GM12878 (cell line): Measurements from ENCODE around the gene FERMT2. TPM values are rescaled to one million over a fixed set of nuclear protein-coding genes. Genes with fewer than 3 reads are reported as not detected.

Source experiments
- ATAC-seq: fragments of 200-7000 bp; cut with Tn5 transposase; 3 replicates; pipeline ENCODE4 v1.9.1; 2020; ENCODE audit warnings: mild to moderate bottlenecking, moderate library complexity
- BruUV-seq: library from RNA; stranded (reverse); fragments of 400-500 nt; replicated peaks from 2 replicates; lab custom pipeline; 2021; lab: Mats Ljungman, UMichigan
- CTCF ChIA-PET: fragments of 300-600 bp; sonication (Branson Sonifier 250); formaldehyde crosslinking; extraction: SDS; loops from one replicate; lab custom pipeline; 2021; ENCODE audit warnings: inconsistent platforms; lab: Yijun Ruan, JAX
- POLR2A ChIA-PET: fragments of 350-600 bp; formaldehyde crosslinking; extraction: SDS; loops from one replicate; lab custom pipeline; 2021; ENCODE audit warnings: inconsistent platforms; lab: Charles Lee
- RAD21 ChIA-PET: fragments of 300-600 bp; sonication (Branson Sonifier 250); formaldehyde crosslinking; loops from one replicate; lab custom pipeline; 2023; ENCODE audit warnings: antibody characterized with exemption; ENCODE audit not compliant: unreplicated experiment; lab: Charles Lee
- SMC1A ChIA-PET: fragments of 300-600 bp; sonication (Branson Sonifier 250); formaldehyde crosslinking; loops from one replicate; lab custom pipeline; 2023; ENCODE audit not compliant: unreplicated experiment, uncharacterized antibody; lab: Charles Lee
- DNase-seq: peaks from one replicate; pipeline ENCODE4 v3.0.0-alpha.2; 2011; ENCODE audit warnings: low read depth, low spot score
- FAIRE-seq: peaks from 3 replicates; lab custom pipeline; 2011; peaks lifted over from hg19 to GRCh38; lab: Jason Lieb, UNC
- H2AFZ ChIP-seq: 2 replicates; pipeline ENCODE4 v1.6.0; 2011; ENCODE audit warnings: low read depth, low read length, control low read depth; ENCODE audit not compliant: control insufficient read depth
- H3K27ac ChIP-seq: 2 replicates; pipeline ENCODE4 v1.5.1; 2011; ENCODE audit warnings: control low read depth; ENCODE audit not compliant: control insufficient read depth, insufficient read depth
- H3K27me3 ChIP-seq, 2 experiments: replicated peaks in 1 of 2; 2 replicates each; pipeline versions ENCODE4 v1.6.0 to v1.6.1; 2011; ENCODE audit warnings: low read length in 1 of 2; ENCODE audit not compliant: control insufficient read depth in 2 of 2, insufficient read depth in 2 of 2
- H3K36me3 ChIP-seq, 2 experiments: 2 replicates each; pipeline ENCODE4 v1.5.1; 2011; ENCODE audit warnings: low read length in 1 of 2; ENCODE audit not compliant: control insufficient read depth in 2 of 2, insufficient read depth in 2 of 2
- H3K4me1 ChIP-seq: 2 replicates; pipeline ENCODE4 v1.6.1; 2011; ENCODE audit warnings: mild to moderate bottlenecking, low read length, moderate library complexity, mixed read lengths; ENCODE audit not compliant: control insufficient read depth, insufficient read depth
- H3K4me2 ChIP-seq: 2 replicates; pipeline ENCODE4 v1.6.0; 2011; ENCODE audit warnings: control low read depth; ENCODE audit not compliant: control insufficient read depth, insufficient read depth
- H3K4me3 ChIP-seq: fragments of 200-600 bp; sonication (generic); 2 replicates; pipeline ENCODE4 v1.5.1; 2016
- H3K79me2 ChIP-seq: 2 replicates; pipeline ENCODE4 v1.6.0; 2011; ENCODE audit warnings: low read length; ENCODE audit not compliant: control insufficient read depth, insufficient read depth
- H3K9ac ChIP-seq: 2 replicates; pipeline ENCODE4 v1.8.0; 2011; ENCODE audit warnings: low read length, control low read depth, mixed read lengths; ENCODE audit not compliant: control insufficient read depth, insufficient read depth
- H3K9me3 ChIP-seq: replicated peaks from 3 replicates; pipeline ENCODE4 v1.5.1; 2011; ENCODE audit warnings: mild to moderate bottlenecking, low read length; ENCODE audit not compliant: control insufficient read depth, insufficient read depth
- H4K20me1 ChIP-seq: 2 replicates; pipeline ENCODE4 v1.6.0; 2011; ENCODE audit not compliant: control insufficient read depth, insufficient read depth
- E2F4 ChIP-seq: IDR thresholded peaks from 2 replicates; pipeline ENCODE4 v1.6.1; 2012; ENCODE audit warnings: low read depth, low read length, improper control_type of control experiment
- ESRRA ChIP-seq: IDR thresholded peaks from 2 replicates; pipeline ENCODE4 v1.6.1; 2012; ENCODE audit warnings: mild to moderate bottlenecking, low read length, improper control_type of control experiment
- EZH2 ChIP-seq: IDR thresholded peaks from 2 replicates; pipeline ENCODE4 v1.6.1; 2012; ENCODE audit warnings: low read depth, mild to moderate bottlenecking, control low read depth, inconsistent platforms, low read length, borderline replicate concordance; ENCODE audit not compliant: control insufficient read depth
- HDGF ChIP-seq: fragments of 450-650 bp; IDR thresholded peaks from 2 replicates; pipeline ENCODE4 v1.6.1; 2016; ENCODE audit warnings: antibody characterized with exemption
- NR2C2 ChIP-seq: IDR thresholded peaks from 2 replicates; pipeline ENCODE4 v1.6.1; 2011; ENCODE audit warnings: borderline replicate concordance, low read depth; ENCODE audit not compliant: control insufficient read depth, insufficient read length
- SMAD1 ChIP-seq: fragments of 450-650 bp; IDR thresholded peaks from 2 replicates; pipeline ENCODE4 v1.6.1; 2018; ENCODE audit warnings: mild to moderate bottlenecking, low read depth; ENCODE audit not compliant: partially characterized antibody
- SREBF1 ChIP-seq: IDR thresholded peaks from 2 replicates; pipeline ENCODE4 v1.6.1; 2012; ENCODE audit warnings: mild to moderate bottlenecking, low read length
- ZBTB33 ChIP-seq: fragments of 450-650 bp; IDR thresholded peaks from 2 replicates; pipeline ENCODE4 v1.6.1; 2017; ENCODE audit warnings: mild to moderate bottlenecking
- ZNF622 ChIP-seq: fragments of 450-650 bp; IDR thresholded peaks from 2 replicates; pipeline ENCODE4 v1.6.1; 2017; ENCODE audit warnings: mild to moderate bottlenecking, inconsistent platforms
- WGBS: methylation state at CpG from one replicate; pipeline ENCODE4 v1.1.6; 2016; ENCODE audit warnings: low lambda C conversion rate; ENCODE audit not compliant: insufficient replicate concordance, insufficient coverage; ENCODE audit errors: missing lambda C conversion rate; 5-methylcytosine and 5-hydroxymethylcytosine counted together
- in situ Hi-C: fragments of 300-500 bp; cut with MboI; formaldehyde crosslinking; loops from 9 replicates; pipeline ENCODE4 v1.14.3; 2018; ENCODE audit warnings: mixed read lengths
- intact Hi-C: fragments of 100-400 bp; cut with micrococcal nuclease; formaldehyde crosslinking; loops from one replicate; pipeline ENCODE4 v1.14.2; 2022; ENCODE audit not compliant: unreplicated experiment
- polyA plus RNA-seq, 11 experiments: library from polyadenylated mRNA; depleted of rRNA in 4 of 11; unstranded in 6 of 11; stranded (reverse) in 5 of 11; fragments of >200 nt; fragmentation: Nextera tagmentation in 4 of 11; fragmentation: Illumina TruSeq in 1 of 11; extraction: Ambion mirVana in 4 of 11; extraction: Trizol in 1 of 11; gene quantifications; 1 replicate in 1 of 11; 2 replicates in 10 of 11; pipeline versions ENCODE4 v1.2.1 to v1.2.3, GENCODE V29; 2011 to 2016; ENCODE audit warnings: inconsistent platforms in 2 of 11, missing spikeins in 2 of 11, low read depth in 1 of 11
- total RNA-seq, 4 experiments: library from RNA; depleted of rRNA in 3 of 4; stranded (reverse); fragments of >200 nt in 3 of 4; fragmentation: Illumina TruSeq in 1 of 4; extraction: Trizol in 1 of 4; gene quantifications; 2 replicates each; pipeline versions ENCODE4 v1.2.1 to v1.2.3, GENCODE V29; 2013 to 2021
- TF ChIP-seq, protein P1 (sequence below): IDR thresholded peaks from 2 replicates; pipeline ENCODE4 v1.6.1; 2012; ENCODE audit warnings: low read depth, low read length, improper control_type of control experiment

Gene FERMT2
- total and polyA plus RNA-seq, 10 of the 15 experiments (the other 5 are each of a cell fraction or from before 2014, with no cell fraction given), result 4.9 to 35.5 (median 19.5) TPM

DNA sequence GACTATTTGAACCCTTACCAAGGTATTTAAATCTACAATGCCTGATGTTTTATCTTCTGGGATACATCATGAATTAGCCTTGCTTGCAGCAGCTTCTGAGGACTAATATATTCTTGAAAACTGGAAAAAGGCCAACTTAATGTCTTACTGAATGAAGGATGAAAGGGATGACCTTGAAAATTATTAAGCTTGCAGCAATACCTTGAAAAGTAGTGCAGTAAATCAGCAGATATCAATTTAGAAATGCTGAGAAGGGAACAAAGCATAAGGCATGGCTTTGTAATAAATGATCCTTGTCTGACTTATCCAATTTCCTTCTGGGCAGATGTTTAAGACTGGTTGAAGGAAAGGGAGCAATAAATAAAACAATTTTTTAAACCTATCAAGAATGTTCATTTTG is 37.3 kb upstream of the FERMT2 start (continued):
- TF ChIP-seq ZBTB33 (no peak), SMAD1 (no peak), ZNF622 (no peak), SREBF1 (no peak), ESRRA (no peak), EZH2 (no peak), HDGF (no peak), E2F4 (no peak)
- TF ChIP-seq, protein P1, sequence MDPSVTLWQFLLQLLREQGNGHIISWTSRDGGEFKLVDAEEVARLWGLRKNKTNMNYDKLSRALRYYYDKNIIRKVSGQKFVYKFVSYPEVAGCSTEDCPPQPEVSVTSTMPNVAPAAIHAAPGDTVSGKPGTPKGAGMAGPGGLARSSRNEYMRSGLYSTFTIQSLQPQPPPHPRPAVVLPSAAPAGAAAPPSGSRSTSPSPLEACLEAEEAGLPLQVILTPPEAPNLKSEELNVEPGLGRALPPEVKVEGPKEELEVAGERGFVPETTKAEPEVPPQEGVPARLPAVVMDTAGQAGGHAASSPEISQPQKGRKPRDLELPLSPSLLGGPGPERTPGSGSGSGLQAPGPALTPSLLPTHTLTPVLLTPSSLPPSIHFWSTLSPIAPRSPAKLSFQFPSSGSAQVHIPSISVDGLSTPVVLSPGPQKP, result no peak

- Histone ChIP-seq H3K9me3 (no peaks in the 10 kb centered on the region), H3K4me1 (no peaks in the 10 kb centered on the region), H2AFZ (no peak overlapping the region), H3K36me3 (no peaks in the 10 kb centered on the region), H3K27ac (no peak overlapping the region), H3K9ac (no peak overlapping the region), H3K4me2 (no peak overlapping the region), H4K20me1 (no peaks in the 10 kb centered on the region), H3K27me3 (no peaks in the 10 kb centered on the region), H3K79me2 (no peaks in the 10 kb centered on the region), H3K4me3 (no peak overlapping the region)
- TF ChIP-seq NR2C2, result no peak
- no peak for DNase-seq
- no TSS peak for BruUV-seq
- ChIA-PET CTCF (interaction anchor here (0.8 to 1.4 kb wide), 2 partner anchors 11 to 38 kb away, joined by 3 to 4 read pairs; no protein-coding TSS in a partner anchor), SMC1A (no interaction called here), POLR2A (no interaction called here), RAD21 (no interaction called here)
- no peak for FAIRE-seq
- in situ Hi-C loops, result no loop called here
- 0% methylated on average over 3 of the region's 3 CpGs for WGBS
- ATAC-seq, result no peak
- intact Hi-C loops, result no loop called here
Measured at GRCh38 chr14:52987514-52987913, 36.7 kb upstream of the FERMT2 start.
